HCT116 (cell line): ENCODE measurements around the gene CCDC92B. TPM values are rescaled to one million over a fixed set of nuclear protein-coding genes. Genes with fewer than 3 reads are reported as not detected.

ENCODE experiments used
- ATAC-seq: fragments of 200-7000 bp; cut with Tn5 transposase; 2 replicates; pipeline ENCODE4 v1.9.1; 2020; ENCODE audit warnings: mild to moderate bottlenecking, moderate library complexity
- BruUV-seq: library from RNA; stranded (reverse); fragments of 400-500 nt; replicated peaks from 2 replicates; lab custom pipeline; 2021; lab: Mats Ljungman, UMichigan
- CTCF ChIA-PET: fragments of 300-600 bp; sonication (Branson Sonifier 250); formaldehyde crosslinking; loops from one replicate; lab custom pipeline; 2021; ENCODE audit warnings: antibody characterized with exemption; lab: Charles Lee
- POLR2A ChIA-PET: fragments of 300-600, 350-600 bp; sonication (Branson Sonifier 250); formaldehyde crosslinking; loops from one replicate; lab custom pipeline; 2021; ENCODE audit warnings: antibody characterized with exemption; lab: Charles Lee
- RAD21 ChIA-PET, 2 experiments: fragments of 300-600 bp; sonication (Branson Sonifier 250); formaldehyde crosslinking; loops; one replicate each; lab custom pipeline; 2023; ENCODE audit warnings: low total read pairs in 2 of 2; ENCODE audit not compliant: uncharacterized antibody in 2 of 2, unreplicated experiment in 2 of 2, low non-redundant PET in 1 of 2; lab: Charles Lee
- DNase-seq: peaks from one replicate; pipeline ENCODE4 v3.0.0-alpha.2; 2010; ENCODE audit warnings: low read depth, low spot score
- H2AFZ ChIP-seq: fragments of 200-600 bp; shearing (Covaris generic), sonication (generic); 2 replicates; pipeline ENCODE4 v1.6.1; 2017; ENCODE audit warnings: low read depth, mixed run types, mixed read lengths, antibody characterized with exemption, low read length; ENCODE audit not compliant: poor library complexity, severe bottlenecking
- H3K27ac ChIP-seq: 2 replicates; pipeline ENCODE4 v1.5.1; 2012; ENCODE audit warnings: low read depth, low read length
- H3K27me3 ChIP-seq: fragments of 200-600 bp; sonication (generic); 2 replicates; pipeline ENCODE4 v1.6.1; 2016; ENCODE audit warnings: mixed run types, low read length, mixed read lengths; ENCODE audit not compliant: insufficient read depth
- H3K36me3 ChIP-seq, 2 experiments: fragments of 200-500 bp in 1 of 2; fragments of 200-600 bp in 1 of 2; sonication (Bioruptor generic) in 1 of 2; sonication (generic) in 1 of 2; 2 replicates each; pipeline versions ENCODE4 v1.5.1 to v1.6.1; 2014 to 2016; ENCODE audit warnings: low read length in 2 of 2, inconsistent platforms in 1 of 2, mixed read lengths in 1 of 2, mixed run types in 1 of 2; ENCODE audit not compliant: insufficient read depth in 2 of 2, control insufficient read depth in 1 of 2
- H3K4me1 ChIP-seq, 2 experiments: fragments of 200-600 bp in 1 of 2; sonication (generic) in 1 of 2; 2 replicates each; pipeline versions ENCODE4 v1.5.1 to v1.6.1; 2012 to 2017; ENCODE audit warnings: low read length in 2 of 2, inconsistent platforms in 1 of 2, mild to moderate bottlenecking in 1 of 2, mixed read lengths in 1 of 2, mixed run types in 1 of 2, moderate library complexity in 1 of 2; ENCODE audit not compliant: insufficient read depth in 2 of 2, control insufficient read depth in 1 of 2
- H3K4me2 ChIP-seq: fragments of 200-600 bp; sonication (generic); 2 replicates; pipeline ENCODE4 v1.6.1; 2017; ENCODE audit warnings: mixed run types, low read length, mixed read lengths
- H3K4me3 ChIP-seq, 2 experiments: fragments of 200-600 bp in 1 of 2; sonication (generic) in 1 of 2; replicated peaks in 1 of 2; 2 replicates each; pipeline ENCODE4 v1.5.1; 2011 to 2016; ENCODE audit warnings: low read length in 2 of 2, control low read depth in 1 of 2, low read depth in 1 of 2, mild to moderate bottlenecking in 1 of 2, mixed read lengths in 1 of 2, mixed run types in 1 of 2
- H3K79me2 ChIP-seq: fragments of 200-600 bp; sonication (generic); 2 replicates; pipeline ENCODE4 v1.6.1; 2017; ENCODE audit warnings: mild to moderate bottlenecking, mixed run types, low read length, moderate library complexity, mixed read lengths; ENCODE audit not compliant: insufficient read depth
- H3K9ac ChIP-seq: fragments of 200-600 bp; sonication (generic); 2 replicates; pipeline ENCODE4 v1.6.1; 2016; ENCODE audit warnings: low read length, mixed read lengths
- H3K9me2 ChIP-seq: fragments of 200-600 bp; sonication (generic), shearing (Covaris generic); 2 replicates; pipeline ENCODE4 v1.6.1; 2017; ENCODE audit warnings: mixed run types, mild to moderate bottlenecking, moderate library complexity; ENCODE audit not compliant: insufficient read depth
- H3K9me3 ChIP-seq, 2 experiments: fragments of 200-500 bp in 1 of 2; fragments of 200-600 bp in 1 of 2; sonication (Bioruptor generic) in 1 of 2; sonication (generic) in 1 of 2; 2 replicates each; pipeline ENCODE4 v1.6.1; 2014 to 2017; ENCODE audit warnings: low read length in 2 of 2, mixed read lengths in 2 of 2, inconsistent platforms in 1 of 2, low read depth in 1 of 2, mild to moderate bottlenecking in 1 of 2, mixed run types in 1 of 2, moderate library complexity in 1 of 2; ENCODE audit not compliant: control insufficient read depth in 1 of 2, insufficient read depth in 1 of 2
- H4K20me1 ChIP-seq: fragments of 200-600 bp; sonication (generic), shearing (Covaris generic); 2 replicates; pipeline ENCODE4 v1.6.1; 2017; ENCODE audit warnings: mixed run types, mild to moderate bottlenecking, moderate library complexity; ENCODE audit not compliant: insufficient read depth
- CBX3 ChIP-seq: IDR thresholded peaks from 2 replicates; pipeline ENCODE4 v1.6.1; 2012; ENCODE audit warnings: low read depth
- CEBPB ChIP-seq: IDR thresholded peaks from 2 replicates; pipeline ENCODE4 v1.6.1; 2012; ENCODE audit warnings: low read depth
- EGR1 ChIP-seq: IDR thresholded peaks from 2 replicates; pipeline ENCODE4 v1.6.1; 2012; ENCODE audit warnings: low read depth
- EZH2 ChIP-seq: fragments of 200-600 bp; sonication (generic); IDR thresholded peaks from 2 replicates; pipeline ENCODE4 v1.6.1; 2017; ENCODE audit warnings: antibody characterized with exemption, mixed run types
- EZH2phosphoT487 ChIP-seq: fragments of 200-600 bp; IDR thresholded peaks from 2 replicates; pipeline ENCODE4 v1.6.1; 2018; ENCODE audit warnings: antibody characterized with exemption, borderline replicate concordance
- FOSL1 ChIP-seq: IDR thresholded peaks from 2 replicates; pipeline ENCODE4 v1.6.1; 2012; ENCODE audit warnings: low read depth
- POLR2A ChIP-seq: IDR thresholded peaks from 2 replicates; pipeline ENCODE4 v1.7.0; 2011; ENCODE audit warnings: borderline replicate concordance; ENCODE audit not compliant: insufficient read depth, insufficient read length; ENCODE audit errors: extremely low read depth
- POLR2AphosphoS5 ChIP-seq: IDR thresholded peaks from 2 replicates; pipeline ENCODE4 v1.6.1; 2011; ENCODE audit warnings: mild to moderate bottlenecking, low read depth, low read length, moderate library complexity
- RAD21 ChIP-seq: IDR thresholded peaks from 2 replicates; pipeline ENCODE4 v1.6.1; 2012; ENCODE audit warnings: low read depth, mild to moderate bottlenecking
- SIN3A ChIP-seq: IDR thresholded peaks from 2 replicates; pipeline ENCODE4 v1.6.1; 2012; ENCODE audit warnings: low read depth
- SP1 ChIP-seq: IDR thresholded peaks from 2 replicates; pipeline ENCODE4 v1.6.1; 2012; ENCODE audit warnings: low read depth
- SRF ChIP-seq: IDR thresholded peaks from 2 replicates; pipeline ENCODE4 v1.6.1; 2012; ENCODE audit warnings: low read depth
- TCF7L2 ChIP-seq: IDR thresholded peaks from 2 replicates; pipeline ENCODE4 v1.7.0; 2011; ENCODE audit warnings: borderline replicate concordance, inconsistent platforms; ENCODE audit not compliant: insufficient read depth, insufficient read length; ENCODE audit errors: extremely low read depth
- intact Hi-C: fragments of 100-400 bp; cut with micrococcal nuclease; formaldehyde crosslinking; loops from 2 replicates; pipeline ENCODE4 v1.10.0; 2022
- total RNA-seq: library from RNA; stranded (reverse); gene quantifications from one replicate; pipeline ENCODE4 v1.2.1, GENCODE V29; 2021; ENCODE audit not compliant: unreplicated experiment
- TF ChIP-seq, protein P1 (sequence below), 3 experiments: fragments of 200-600 bp in 1 of 3; sonication (generic) in 1 of 3; IDR thresholded peaks in 2 of 3; conservative IDR thresholded peaks in 1 of 3; 2 replicates each; pipeline ENCODE4 v1.5.1; 2012 to 2017; ENCODE audit warnings: low read depth in 2 of 3, low read length in 2 of 3, antibody characterized with exemption in 1 of 3, borderline replicate concordance in 1 of 3, control low read depth in 1 of 3, mild to moderate bottlenecking in 1 of 3, mixed read lengths in 1 of 3, mixed run types in 1 of 3, moderate library complexity in 1 of 3; ENCODE audit not compliant: insufficient read depth in 1 of 3
- TF ChIP-seq, protein P2 (sequence below): IDR thresholded peaks from 2 replicates; pipeline ENCODE4 v1.6.1; 2012
- TF ChIP-seq, protein P3 (sequence below): IDR thresholded peaks from 2 replicates; pipeline ENCODE4 v1.6.1; 2011; ENCODE audit warnings: mild to moderate bottlenecking, low read length, moderate library complexity; ENCODE audit not compliant: insufficient replicate concordance; ENCODE audit errors: extremely low read depth
- TF ChIP-seq, protein P4 (sequence below): IDR thresholded peaks from 2 replicates; pipeline ENCODE4 v1.6.1; 2012

Gene CCDC92B
- total RNA-seq, 1 experiment from 2014 or later: 0.17 TPM

DNA sequence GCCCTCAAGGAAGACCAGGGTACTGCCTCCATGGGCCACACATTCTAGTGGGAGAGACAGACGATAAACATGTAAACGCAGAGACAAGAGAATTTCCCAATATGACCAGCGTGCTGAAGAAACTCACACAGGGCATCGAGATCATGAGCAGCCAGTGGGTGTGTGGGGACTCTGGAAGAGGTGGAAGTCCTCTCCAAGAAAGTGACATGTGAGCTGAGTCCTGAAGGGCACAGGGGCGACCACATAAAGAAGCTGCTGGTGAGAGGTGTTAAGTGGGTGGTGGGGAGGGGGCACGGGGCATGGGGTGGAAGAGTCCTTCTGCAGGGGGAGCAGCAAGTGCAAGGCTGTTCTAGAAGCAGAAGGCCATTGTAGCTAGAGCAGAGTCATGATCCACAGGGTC is 25.8 kb upstream of the CCDC92B start (continued):
- TF ChIP-seq, protein P1, sequence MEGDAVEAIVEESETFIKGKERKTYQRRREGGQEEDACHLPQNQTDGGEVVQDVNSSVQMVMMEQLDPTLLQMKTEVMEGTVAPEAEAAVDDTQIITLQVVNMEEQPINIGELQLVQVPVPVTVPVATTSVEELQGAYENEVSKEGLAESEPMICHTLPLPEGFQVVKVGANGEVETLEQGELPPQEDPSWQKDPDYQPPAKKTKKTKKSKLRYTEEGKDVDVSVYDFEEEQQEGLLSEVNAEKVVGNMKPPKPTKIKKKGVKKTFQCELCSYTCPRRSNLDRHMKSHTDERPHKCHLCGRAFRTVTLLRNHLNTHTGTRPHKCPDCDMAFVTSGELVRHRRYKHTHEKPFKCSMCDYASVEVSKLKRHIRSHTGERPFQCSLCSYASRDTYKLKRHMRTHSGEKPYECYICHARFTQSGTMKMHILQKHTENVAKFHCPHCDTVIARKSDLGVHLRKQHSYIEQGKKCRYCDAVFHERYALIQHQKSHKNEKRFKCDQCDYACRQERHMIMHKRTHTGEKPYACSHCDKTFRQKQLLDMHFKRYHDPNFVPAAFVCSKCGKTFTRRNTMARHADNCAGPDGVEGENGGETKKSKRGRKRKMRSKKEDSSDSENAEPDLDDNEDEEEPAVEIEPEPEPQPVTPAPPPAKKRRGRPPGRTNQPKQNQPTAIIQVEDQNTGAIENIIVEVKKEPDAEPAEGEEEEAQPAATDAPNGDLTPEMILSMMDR (IDR thresholded peaks at IDR 0.05 in 2 of 3, conservative IDR thresholded peaks at IDR 0.05 in 1 of 3; ENCODE audit: borderline replicate concordance in 1 of 3, insufficient read depth in 1 of 3, low read depth in 2 of 3, low read length in 2 of 3): no peak
- TF ChIP-seq, protein P2, sequence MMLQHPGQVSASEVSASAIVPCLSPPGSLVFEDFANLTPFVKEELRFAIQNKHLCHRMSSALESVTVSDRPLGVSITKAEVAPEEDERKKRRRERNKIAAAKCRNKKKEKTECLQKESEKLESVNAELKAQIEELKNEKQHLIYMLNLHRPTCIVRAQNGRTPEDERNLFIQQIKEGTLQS: no peak

DNA sequence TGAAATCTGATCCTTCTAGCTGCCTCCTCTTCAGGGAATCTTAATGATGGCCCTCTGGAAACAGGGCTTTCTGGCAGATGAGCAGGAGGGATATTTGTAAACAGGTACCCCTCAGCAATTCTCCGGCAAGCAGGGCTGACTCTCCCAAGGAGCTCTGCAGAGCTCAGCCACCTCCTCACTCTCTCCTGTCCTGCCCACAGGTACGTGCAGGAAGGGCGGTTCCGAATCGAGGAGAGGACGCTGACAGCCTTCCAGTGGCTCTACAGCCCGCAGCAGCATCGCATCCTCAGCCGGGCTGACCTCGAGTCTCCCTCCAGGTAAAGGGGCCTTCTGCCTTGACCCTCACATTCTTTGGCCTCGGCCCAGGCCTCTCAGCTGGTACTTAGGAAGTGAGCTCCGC is 20.7 kb upstream of the CCDC92B start:
- CTCF ChIA-PET: no interaction called here
- Histone ChIP-seq H3K9ac (no peak overlapping the region), H3K79me2 (no peaks in the 10 kb centered on the region), H3K4me3 (no peak overlapping the region), H3K9me2 (no peaks in the 10 kb centered on the region), H3K4me2 (no peak overlapping the region), H3K4me1 (no peaks in the 10 kb centered on the region)
- no TSS peak for BruUV-seq
- POLR2A ChIA-PET: no interaction called here
- TF ChIP-seq, protein P3, sequence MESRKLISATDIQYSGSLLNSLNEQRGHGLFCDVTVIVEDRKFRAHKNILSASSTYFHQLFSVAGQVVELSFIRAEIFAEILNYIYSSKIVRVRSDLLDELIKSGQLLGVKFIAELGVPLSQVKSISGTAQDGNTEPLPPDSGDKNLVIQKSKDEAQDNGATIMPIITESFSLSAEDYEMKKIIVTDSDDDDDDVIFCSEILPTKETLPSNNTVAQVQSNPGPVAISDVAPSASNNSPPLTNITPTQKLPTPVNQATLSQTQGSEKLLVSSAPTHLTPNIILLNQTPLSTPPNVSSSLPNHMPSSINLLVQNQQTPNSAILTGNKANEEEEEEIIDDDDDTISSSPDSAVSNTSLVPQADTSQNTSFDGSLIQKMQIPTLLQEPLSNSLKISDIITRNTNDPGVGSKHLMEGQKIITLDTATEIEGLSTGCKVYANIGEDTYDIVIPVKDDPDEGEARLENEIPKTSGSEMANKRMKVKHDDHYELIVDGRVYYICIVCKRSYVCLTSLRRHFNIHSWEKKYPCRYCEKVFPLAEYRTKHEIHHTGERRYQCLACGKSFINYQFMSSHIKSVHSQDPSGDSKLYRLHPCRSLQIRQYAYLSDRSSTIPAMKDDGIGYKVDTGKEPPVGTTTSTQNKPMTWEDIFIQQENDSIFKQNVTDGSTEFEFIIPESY: no peak
- TF ChIP-seq POLR2A (no peak), SP1 (no peak), FOSL1 (no peak), SRF (no peak), RAD21 (no peak), POLR2AphosphoS5 (no peak), CEBPB (no peak), EGR1 (no peak), EZH2 (no peak), CBX3 (no peak), SIN3A (no peak), TCF7L2 (no peak), EZH2phosphoT487 (no peak)
- TF ChIP-seq, protein P1 (IDR thresholded peaks at IDR 0.05 in 2 of 3, conservative IDR thresholded peaks at IDR 0.05 in 1 of 3; ENCODE audit: borderline replicate concordance in 1 of 3, insufficient read depth in 1 of 3, low read depth in 2 of 3, low read length in 2 of 3): no peak
- TF ChIP-seq, protein P4, sequence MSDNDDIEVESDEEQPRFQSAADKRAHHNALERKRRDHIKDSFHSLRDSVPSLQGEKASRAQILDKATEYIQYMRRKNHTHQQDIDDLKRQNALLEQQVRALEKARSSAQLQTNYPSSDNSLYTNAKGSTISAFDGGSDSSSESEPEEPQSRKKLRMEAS: no peak
- TF ChIP-seq, all 23 proteins: peak for 0
- no peak for DNase-seq
- RAD21 ChIA-PET: no interaction called here
- H3K27me3 ChIP-seq: no peaks in the 10 kb centered on the region
- no peak overlapping the region for H3K27ac ChIP-seq
- H3K36me3 ChIP-seq: no peaks in the 10 kb centered on the region
- H3K9me3 ChIP-seq: no peaks in the 10 kb centered on the region
- no peaks in the 10 kb centered on the region for H4K20me1 ChIP-seq
- intact Hi-C loops: no loop called here
- no peak for ATAC-seq
- H2AFZ ChIP-seq: no peak overlapping the region
